IMR-90 (cell line): ENCODE data around the gene CD44.

Experiments
- CEBPB ChIP-seq: IDR thresholded peaks from 2 replicates; pipeline ENCODE4 v1.6.1; 2012; ENCODE audit warnings: low read depth, low read length, improper control_type of control experiment
- CHD1 ChIP-seq: IDR thresholded peaks from 2 replicates; pipeline ENCODE4 v1.6.1; 2012; ENCODE audit warnings: low read depth, low read length, improper control_type of control experiment
- ELK1 ChIP-seq: fragments of 150-350 bp; IDR thresholded peaks from 2 replicates; pipeline ENCODE4 v1.6.1; 2016; ENCODE audit warnings: low read depth, mild to moderate bottlenecking, low read length, moderate library complexity, borderline replicate concordance
- FOS ChIP-seq: fragments of 150-350 bp; IDR thresholded peaks from 2 replicates; pipeline ENCODE4 v1.6.1; 2016; ENCODE audit warnings: low read depth, low read length
- MAFK ChIP-seq: IDR thresholded peaks from 2 replicates; pipeline ENCODE4 v1.6.1; 2012; ENCODE audit warnings: low read depth, low read length, improper control_type of control experiment
- MAZ ChIP-seq: IDR thresholded peaks from 2 replicates; pipeline ENCODE4 v1.6.1; 2012; ENCODE audit warnings: low read depth, mild to moderate bottlenecking, low read length, improper control_type of control experiment, moderate library complexity, borderline replicate concordance
- MXI1 ChIP-seq: IDR thresholded peaks from 2 replicates; pipeline ENCODE4 v1.6.1; 2012; ENCODE audit warnings: low read depth, mild to moderate bottlenecking, low read length, moderate library complexity, borderline replicate concordance
- POLR2A ChIP-seq: IDR thresholded peaks from 2 replicates; pipeline ENCODE4 v1.6.1; 2012; ENCODE audit warnings: mild to moderate bottlenecking, low read depth, low read length
- RFX5 ChIP-seq: IDR thresholded peaks from 2 replicates; pipeline ENCODE4 v1.8.0; 2012; ENCODE audit warnings: low read depth, mild to moderate bottlenecking, low read length, moderate library complexity
- TF ChIP-seq, protein P1 (sequence below): conservative IDR thresholded peaks from 2 replicates; pipeline ENCODE4 v1.5.1; 2012; ENCODE audit warnings: mild to moderate bottlenecking, low read depth, low read length, improper control_type of control experiment
- TF ChIP-seq, protein P2 (sequence below): fragments of 150-350 bp; IDR thresholded peaks from 2 replicates; pipeline ENCODE4 v1.6.1; 2017; ENCODE audit warnings: mild to moderate bottlenecking, antibody characterized with exemption, low read length, low read depth

DNA sequence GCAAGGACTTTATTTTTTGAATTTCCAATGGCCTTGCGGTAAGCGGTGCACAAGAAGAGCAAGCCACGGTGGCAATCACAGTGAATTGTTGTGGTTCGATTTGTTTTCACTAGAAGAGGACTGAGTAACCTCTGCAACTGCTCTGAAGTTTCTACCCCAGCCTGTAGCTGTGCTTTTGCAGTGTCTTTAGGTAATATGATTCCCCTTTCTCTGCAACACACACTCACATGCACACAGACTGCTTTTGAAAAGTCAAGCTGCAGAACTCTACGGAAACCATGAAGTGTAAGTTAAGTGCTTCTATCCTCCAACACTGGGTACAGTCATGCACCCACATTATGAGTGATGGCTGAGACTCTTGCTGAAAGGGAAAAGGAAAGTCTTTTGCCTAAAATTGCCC is 38.4 kb downstream of the CD44 start:
- TF ChIP-seq, protein P1, sequence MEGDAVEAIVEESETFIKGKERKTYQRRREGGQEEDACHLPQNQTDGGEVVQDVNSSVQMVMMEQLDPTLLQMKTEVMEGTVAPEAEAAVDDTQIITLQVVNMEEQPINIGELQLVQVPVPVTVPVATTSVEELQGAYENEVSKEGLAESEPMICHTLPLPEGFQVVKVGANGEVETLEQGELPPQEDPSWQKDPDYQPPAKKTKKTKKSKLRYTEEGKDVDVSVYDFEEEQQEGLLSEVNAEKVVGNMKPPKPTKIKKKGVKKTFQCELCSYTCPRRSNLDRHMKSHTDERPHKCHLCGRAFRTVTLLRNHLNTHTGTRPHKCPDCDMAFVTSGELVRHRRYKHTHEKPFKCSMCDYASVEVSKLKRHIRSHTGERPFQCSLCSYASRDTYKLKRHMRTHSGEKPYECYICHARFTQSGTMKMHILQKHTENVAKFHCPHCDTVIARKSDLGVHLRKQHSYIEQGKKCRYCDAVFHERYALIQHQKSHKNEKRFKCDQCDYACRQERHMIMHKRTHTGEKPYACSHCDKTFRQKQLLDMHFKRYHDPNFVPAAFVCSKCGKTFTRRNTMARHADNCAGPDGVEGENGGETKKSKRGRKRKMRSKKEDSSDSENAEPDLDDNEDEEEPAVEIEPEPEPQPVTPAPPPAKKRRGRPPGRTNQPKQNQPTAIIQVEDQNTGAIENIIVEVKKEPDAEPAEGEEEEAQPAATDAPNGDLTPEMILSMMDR, result no peak
- TF ChIP-seq ELK1 (no peak), POLR2A (no peak), RFX5 (no peak), CEBPB (no peak), MAFK (no peak), CHD1 (no peak), MAZ (no peak), MXI1 (no peak), FOS (no peak)
- TF ChIP-seq, protein P2, sequence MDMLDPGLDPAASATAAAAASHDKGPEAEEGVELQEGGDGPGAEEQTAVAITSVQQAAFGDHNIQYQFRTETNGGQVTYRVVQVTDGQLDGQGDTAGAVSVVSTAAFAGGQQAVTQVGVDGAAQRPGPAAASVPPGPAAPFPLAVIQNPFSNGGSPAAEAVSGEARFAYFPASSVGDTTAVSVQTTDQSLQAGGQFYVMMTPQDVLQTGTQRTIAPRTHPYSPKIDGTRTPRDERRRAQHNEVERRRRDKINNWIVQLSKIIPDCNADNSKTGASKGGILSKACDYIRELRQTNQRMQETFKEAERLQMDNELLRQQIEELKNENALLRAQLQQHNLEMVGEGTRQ, result no peak
